ENCODE data around the gene ATP11A.

Gene ATP11A

DNA sequence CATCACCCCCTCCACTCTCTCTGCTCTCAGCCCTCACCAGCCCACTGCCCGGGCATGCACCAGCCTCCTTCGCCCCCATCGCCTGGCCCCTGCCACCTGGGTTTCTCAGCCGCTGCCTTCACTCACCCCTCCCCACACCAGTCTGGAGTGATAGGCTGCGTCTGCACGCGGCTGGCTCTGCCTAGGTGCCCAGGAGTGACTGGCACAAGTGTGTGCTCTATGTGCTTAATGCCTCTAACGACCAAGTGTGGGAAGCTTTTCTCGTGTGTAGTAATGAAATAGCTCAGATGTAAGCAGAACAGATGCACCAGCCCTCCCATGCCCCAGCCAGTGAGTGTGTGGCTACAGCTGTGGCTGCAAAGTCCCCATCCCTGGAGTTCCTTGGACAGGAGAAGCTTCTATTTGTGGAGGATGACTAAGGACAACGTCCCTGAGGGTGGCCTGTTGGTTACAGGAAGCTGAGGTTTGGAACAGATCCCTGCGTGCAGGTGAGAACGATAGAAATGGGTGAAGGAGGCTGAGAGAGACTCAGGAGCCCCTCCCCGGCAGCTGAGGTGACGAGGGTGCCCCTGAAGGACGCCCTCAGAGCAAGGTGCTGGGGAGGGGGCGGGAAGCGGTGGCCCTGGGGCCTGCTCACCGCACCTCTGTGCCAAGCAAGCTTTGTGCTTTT, 35.6 kb downstream of the ATP11A start:
- peak; percentile 64 for DNase-seq (ENCODE audit: low spot score)

DNA sequence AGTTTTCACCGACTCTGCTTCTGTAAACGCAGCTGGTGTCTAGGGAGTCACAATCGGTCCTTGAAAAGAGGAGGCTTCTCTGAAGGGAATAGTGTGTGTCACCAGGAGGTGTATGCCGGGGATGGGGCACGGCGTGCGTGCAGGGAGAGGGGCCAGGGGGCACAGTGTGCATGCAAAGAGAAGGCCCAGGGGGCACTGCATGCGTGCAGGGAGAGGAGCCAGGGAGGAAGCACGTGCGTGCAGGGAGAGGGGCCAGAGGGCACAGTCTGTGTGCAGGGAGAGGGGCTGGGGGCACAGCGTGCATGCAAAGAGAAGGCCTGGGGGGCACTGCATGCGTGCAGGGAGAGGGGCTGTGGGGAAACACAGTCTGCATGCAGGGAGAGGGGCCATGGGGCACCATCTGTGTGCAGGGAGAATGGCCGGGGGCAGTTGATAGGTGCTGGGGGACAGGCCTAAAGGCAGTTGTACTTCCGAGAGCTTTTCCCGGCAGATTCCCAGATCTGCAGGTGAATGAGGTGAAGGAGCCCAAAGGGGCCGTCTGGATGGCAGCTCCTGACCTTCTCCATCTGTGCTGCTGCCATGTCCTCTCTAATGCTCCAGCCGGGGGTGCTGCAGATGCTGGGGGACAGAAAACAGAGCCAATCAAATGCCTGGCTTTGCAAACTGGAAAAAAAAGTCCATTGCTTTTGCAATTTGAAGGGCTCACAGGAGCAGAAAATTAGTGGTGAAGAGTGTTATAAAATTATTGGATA, 36.4 kb downstream of the ATP11A start:
- no peak for DNase-seq (ENCODE audit: low spot score)

DNA sequence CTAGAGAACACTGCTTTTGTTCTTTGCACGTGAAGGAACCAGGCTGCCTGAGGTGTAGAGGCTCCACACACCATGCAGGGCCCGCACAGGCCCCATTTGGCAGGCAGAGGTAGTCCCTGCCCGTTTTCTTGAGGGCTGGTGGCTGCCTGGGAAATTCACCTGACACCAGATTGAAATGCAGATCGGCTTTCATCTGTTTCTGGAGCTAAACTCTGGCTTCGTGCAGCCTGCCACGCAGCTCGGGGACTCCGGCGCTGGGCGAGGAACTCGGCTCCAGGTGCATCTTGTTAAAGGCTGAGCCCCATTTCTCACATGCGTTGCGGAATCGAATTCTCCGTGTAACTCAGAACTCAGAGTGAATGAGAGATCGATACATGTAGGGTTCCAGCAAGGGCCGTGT, 37.7 kb downstream of the ATP11A start:
- DNase-seq (ENCODE audit: low spot score) = no peak

DNA sequence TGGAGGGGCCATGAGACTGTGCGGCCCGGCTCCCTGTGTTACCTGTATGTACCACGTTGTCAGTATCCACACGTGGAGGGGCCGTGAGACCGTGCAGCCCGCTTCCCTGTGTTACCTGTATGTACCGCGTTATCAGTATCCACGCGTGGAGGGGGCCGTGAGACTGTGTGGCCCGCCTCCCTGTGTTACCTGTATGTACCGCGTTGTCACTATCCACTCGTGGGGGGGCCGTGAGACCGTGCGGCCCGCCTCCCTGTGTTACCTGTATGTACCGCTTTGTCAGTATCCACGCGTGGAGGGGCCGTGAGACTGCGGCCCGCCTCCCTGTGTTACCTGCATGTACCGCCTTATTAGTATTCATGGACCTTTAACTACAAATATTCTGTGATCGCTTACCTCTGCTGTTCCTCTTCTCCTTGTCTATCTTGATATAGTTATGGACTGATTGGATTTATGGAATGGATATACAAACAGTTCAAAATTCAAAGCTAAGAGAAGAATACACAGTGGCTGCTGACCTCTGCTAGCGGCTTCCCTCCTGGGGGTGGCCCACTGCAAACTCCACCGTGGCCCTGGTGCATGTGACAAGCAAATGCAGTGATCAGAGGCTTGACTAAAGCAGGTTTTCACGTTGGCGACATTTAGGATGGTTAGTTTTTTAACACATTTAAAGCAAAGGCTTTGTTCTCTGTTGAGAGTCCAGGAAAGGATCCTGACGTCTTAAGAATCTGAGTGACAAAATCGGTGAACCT, 38.7 kb downstream of the ATP11A start:
- no peak for DNase-seq (ENCODE audit: low spot score)

DNA sequence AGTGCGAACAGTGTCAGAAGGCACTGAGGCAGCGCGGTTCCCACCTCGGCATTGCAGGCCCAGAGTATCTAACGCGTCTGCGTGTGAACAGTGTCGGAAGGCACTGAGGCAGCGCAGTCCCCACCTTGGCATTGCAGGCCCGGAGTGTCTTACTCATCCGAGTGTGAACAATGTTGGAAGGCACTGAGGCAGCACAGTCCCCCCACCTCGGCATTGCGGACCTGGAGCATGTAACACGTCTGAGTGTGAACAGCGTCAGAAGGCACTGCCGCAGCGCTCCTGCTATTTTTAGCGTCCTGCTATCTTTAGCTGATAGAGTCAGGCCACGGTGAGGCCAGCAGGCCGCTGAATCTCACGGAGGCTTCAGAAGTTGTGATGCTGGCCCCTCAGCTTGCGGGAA, 39.6 kb downstream of the ATP11A start:
- no peak for DNase-seq (ENCODE audit: low spot score)

DNA sequence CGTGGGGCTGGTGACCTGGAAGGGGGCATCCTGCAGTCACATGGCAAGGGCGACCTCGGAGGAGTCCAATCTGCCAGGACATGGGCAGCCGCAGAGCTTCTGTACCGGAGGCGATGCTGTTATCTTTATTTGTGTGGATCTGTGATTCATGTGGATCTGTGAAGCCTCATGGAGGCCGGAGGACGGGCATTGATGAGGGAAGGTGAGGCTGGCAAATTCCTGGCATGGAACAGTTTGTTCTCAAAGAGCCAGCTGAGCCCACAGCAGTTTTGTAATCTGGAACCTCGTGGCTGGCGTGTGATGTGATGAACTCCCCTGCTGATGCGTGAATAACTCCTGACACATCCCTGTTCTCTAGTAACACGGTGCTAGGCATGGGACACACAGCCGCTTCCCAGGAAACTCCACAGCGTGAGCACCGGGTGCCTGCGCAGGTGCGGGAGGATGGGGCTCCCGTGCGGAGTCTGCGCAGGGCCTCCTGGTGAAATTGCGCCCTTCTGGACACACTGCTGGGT, 40.4 kb downstream of the ATP11A start:
- DNase-seq (ENCODE audit: low spot score) = no peak

DNA sequence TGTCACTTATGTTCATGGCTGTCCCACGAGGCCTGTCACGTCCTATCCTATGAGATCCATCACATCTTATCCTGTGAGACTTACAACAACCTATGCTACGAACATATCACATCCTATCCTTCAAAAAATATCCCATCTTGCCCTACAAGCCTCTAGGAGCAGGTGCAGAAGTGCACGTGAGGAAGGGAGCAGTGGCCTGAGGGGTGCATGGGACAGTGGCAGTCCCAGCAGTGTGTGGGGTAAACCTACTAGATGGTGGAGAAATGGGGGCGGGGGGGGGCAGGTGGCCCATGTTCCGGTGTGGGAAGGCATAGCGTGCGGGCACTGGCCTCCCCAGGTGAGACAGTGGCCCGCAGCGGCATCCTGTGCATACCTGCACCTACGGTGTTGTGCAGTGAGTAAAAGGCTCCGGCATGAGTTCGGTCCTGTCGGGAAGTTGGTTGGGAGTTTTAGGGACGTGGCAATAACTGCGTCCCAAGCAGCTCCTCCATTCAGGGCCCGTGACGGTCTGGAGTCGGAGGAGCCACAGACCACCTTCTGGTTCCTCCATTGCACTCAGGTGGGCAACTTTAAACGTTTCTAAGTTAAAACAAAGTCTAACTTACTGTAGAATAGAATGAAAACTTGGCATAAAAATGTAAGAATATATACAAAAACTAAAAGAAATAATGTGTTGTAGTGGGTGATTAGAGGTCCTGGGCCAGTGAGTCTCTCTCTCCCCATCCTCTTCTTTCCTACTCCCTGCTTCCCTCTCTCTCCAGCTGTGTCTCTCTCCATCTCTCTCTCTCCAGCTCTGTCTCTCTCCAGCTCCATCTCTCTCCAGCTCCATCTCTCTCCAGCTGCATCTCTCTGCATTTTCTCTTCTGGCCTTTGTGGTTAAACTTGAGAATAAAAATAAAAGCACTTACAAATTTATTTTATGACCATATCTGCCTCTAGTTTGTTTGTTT, 42.1 kb downstream of the ATP11A start:
- no peak for DNase-seq (ENCODE audit: low spot score)

DNA sequence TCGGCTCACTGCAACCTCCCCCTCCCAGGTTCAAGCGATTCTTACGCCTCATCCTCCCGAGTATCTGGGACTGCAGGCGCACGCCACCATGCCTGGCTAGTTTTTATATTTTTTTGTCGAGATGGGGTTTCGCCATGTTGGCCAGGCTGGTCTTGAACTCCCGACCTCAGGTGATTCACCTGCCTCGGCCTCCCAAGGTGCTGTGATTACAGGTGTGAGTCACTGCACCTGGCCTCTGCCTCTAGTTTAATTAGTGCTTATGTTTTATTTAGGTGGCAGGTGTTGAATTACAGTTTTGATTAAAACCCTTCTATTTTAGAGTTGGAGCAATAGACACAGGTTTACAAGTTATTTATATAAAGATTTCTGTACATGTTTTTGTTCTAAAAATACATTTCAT, 42.8 kb downstream of the ATP11A start:
- no peak for DNase-seq (ENCODE audit: low spot score)

DNA sequence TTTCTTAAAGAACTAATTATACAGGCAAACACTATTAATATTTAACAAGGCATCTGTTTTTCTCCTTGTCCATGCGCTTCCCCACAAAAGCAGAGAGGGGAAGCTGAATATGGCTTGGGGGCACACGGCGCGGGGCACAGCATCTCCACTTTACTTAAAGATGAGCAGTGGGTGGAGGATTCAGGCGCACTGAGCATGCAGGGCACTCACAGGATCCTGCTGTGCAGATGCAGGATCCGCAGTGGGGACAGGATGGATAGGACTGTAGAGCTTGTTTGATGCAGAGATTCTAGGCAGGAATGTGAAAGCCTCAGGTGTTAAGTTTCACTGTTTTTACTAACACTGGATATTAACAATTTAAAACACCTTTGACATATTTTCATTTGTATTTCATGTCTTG, 43.3 kb downstream of the ATP11A start:
- DNase-seq (ENCODE audit: low spot score) = no peak

DNA sequence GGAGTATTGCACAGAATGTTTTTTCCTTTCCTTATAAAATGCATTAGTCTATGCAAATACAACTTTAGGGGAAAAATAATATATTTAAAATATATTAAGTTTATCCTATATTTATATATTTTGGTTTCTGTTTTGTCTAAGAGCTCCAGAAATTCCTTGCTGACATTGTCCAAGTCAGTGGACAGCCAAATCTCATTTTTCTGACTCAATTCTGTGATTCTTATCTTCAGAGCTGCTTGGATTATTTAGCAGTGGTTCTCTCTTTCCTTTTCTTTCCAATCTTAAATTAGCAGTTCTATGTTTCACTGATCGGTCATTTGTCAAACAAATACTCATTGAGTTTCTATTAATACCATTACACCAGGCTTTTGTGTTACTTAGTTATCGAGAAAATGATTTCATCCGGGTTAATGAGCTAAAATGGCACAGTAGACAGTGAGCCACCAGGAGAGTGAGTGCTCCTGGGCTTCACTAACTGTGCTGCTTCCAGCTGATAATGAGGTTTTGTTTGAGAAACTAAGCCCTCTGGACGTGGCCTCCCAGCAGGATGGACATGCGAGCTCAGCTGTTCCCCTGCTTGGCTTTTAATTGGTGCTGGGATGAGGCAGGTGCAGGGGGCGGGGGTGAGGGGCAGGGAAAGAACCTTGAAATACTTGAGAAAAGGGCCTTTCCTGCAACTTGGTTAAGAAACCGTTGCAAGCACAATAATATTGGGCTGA, 44.0 kb downstream of the ATP11A start:
- no peak for DNase-seq (ENCODE audit: low spot score)

DNA sequence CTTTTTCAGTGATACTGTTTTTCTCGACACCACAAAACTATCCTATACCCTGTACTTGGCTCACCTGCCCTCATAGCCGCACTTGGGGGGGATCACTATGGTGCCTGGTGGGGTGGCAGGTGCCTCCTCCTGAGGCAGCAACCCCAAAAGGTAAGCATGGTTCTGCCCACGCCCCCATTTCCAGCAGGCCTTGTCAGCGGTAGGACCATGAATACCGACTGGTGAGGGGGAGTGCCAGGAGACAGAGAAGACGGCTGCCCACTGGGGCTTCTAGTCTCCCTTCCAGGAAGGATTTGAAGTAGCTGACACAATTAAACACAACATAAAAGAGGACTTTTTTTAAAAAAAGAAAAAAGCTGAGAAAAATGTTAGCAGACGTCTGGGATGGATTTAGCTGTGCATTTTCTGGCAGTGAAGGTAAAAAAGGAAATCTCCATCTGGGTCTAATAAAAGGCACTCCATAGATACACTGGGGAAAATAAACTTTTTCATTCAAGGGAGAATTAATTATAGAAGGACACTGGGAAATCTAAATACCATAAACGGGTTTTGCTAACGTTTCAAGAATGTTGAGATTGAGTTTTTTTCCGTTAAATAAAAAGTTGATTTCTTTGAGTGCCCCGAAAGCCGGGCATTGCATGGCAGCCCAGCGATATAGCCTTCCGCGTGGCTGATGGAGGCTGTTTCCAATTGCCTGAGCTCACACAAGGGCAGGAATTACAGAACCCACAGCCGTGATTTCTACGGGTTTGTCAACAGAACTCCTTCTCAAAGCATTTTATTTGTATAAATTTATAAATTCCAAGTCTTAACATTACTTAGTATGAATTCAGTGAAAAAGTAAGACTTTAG, 45.1 kb downstream of the ATP11A start:
- DNase-seq (ENCODE audit: low spot score) = no peak

DNA sequence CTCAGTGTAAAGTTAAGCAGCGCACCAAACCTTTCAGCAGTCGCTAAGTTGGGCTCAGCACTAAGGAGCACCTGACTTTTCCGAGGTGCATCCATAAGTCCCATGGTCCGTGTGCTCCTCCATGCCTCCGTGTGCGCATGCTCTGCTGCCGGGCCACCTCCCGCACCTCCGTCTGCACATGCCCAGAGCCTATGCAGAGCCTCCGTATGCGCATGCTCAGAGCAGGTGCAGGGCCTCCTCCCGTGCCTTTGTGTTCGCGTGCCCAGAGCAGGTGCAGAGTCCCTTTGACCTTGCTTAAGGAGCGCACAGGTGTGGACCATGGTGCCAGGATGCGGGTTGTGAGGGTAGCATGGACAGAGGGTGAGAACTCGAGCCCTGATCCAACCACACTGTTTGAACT, 46.0 kb downstream of the ATP11A start:
- DNase-seq (ENCODE audit: low spot score) = no peak

DNA sequence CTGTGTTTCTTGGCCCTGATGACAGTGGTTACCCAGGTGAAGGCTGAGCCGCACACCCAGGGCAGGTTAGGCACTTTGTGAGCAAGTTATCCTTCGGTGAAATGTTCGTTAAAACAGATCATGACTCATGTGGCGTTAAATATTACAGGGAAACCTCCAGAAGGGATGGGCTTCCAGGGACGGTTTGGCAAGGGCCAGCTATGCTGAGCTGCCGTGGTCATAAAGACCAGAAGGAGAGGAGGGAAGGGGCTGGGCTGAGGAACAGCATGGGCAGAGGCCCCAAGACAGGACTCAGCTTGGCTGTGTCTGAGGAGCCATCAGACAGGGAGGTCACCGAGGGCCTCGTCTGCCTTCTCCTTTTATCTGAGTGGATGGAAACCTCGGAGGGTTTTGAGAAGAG, 47.5 kb downstream of the ATP11A start:
- no peak for DNase-seq (ENCODE audit: low spot score)

DNA sequence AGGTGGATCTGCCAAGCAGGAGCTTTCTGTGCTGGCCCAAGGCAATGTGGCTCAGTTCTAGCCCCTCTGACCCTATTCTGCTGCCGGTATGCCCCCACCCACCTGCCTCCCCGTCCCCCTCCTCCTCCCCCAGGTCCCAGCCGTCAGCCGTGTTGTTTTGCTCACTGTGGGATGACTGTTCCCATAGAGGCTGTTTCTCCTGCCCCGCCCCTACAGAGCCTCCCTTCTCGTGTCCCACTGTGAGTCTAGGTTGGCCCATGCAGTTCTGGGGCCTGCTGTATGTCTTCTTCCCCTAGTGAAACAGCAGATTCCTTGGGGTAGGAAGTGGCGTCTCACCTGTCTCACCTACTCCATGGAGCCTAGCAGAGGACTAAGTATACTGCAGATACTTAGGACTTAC, 48.8 kb downstream of the ATP11A start:
- no peak for DNase-seq (ENCODE audit: low spot score)

DNA sequence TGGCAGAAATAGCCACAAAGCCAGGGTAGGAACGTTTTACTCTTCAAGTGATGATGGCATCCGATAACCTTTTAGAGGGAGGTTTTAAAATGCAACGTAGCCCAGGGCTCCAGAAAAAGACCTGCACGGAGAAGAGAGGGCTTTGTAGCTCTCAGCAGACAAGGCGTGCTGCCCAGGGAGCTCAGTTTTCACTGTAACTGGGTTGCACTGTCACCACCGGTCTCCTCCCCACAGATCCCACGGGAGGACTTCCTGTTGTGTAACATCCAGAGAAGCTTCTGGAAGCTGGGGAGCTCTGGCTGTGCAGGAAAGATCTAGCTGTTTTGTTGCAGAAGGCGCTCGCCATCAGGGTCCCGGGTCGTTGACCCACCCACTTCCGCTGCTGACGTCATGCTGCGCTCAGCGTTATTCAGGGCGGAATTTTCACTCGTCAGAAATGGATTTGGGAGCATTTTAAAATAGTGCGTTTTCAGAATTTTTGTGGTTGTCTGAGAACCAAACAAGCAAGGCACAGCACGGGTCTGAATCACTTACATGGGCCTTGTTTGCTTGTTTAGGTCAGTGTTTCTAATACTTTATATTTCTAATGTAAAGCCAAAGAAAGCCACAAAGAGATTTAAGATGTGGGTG, 50.8 kb downstream of the ATP11A start:
- DNase-seq (ENCODE audit: low spot score) = peak; percentile 29

DNA sequence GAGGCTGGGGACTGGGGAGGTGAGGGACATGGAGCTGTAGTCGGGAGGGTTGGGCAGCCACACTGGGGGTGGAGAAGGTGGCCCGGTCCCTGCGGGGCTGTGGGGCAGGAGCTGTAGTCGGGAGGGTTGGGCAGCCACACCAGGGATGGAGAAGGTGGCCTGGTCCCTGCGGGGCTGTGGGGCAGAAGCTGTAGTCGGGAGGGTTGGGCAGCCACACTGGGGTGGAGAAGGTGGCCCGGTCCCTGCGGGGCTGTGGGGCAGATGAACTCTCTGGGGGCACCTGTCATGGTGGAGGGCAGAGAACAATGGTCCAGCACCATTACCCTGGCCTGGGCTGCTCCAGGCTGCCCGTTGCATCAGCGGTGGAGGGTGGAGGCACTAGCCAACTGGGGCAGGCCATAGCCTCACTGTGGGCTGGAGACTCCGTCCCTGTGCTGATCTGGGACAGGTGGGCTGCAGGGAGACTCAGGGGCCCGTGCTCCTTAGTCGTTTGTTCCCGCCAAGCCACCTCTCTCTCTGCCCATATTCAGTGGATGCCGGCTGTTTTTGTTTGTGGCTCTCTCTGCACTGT, 51.4 kb downstream of the ATP11A start:
- DNase-seq (ENCODE audit: low spot score) = no peak

DNA sequence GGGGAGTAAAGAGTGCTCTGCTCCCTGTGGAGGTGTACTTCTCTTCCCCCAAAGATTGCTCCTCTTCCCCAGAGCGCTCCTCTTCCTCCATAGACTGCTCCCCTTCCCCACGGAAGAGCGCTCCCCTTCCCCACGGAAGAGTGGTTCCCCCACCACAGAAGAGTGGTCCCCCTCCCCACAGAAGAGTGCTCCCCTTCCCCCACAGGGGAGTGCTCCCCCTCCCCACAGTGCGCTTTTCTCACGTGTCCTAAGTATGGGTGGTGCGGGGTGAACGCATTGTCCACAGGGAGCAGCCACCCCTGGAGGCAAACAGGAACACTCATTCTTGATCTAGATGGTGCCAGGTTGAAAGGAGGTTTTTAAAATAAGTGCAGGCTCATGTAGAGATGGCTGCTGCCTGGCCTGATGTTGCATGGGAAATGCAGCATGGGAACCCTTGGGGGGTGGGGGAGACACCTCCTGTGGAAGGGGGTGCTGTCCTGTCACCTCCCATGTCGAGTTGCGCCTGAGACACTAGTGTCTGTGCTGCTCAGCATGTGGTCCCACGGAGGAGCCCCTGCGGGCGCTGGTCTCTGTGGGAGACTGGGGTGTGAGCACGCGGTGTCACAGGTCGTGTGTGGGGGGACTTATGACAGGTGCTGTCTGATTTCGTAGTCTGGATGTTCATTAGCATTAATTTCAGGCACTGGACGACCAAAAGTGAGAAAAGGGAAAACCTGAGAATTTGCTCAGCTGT, 52.2 kb downstream of the ATP11A start:
- no peak for DNase-seq (ENCODE audit: low spot score)

DNA sequence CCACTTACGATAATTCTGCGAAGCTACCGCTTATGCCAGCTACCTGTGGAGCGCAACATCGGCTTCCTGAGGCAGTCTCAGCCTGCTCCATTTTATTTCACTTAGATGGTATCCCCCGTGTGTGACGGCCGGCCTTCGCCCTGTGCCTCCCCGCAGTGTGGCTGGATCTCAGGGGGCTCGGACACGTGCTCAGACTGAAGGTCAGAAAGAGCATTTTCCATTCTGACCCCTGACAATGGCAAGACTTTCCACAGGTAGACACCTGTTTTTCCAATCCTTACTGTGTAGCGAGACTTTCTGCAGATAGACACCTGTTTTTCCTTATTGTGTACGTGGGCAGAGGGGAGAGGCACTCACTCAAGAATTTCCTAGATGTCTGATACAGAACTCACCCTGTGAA, 52.7 kb downstream of the ATP11A start:
- DNase-seq (ENCODE audit: low spot score) = no peak
